SU-DHL-6 (cell line): ENCODE measurements around the gene DUOX2.

Experiments
- EZH2phosphoT487 ChIP-seq: fragments of 200-600 bp; sonication (generic), shearing (Covaris generic); conservative IDR thresholded peaks from 2 replicates; pipeline ENCODE4 v1.6.1; 2018; ENCODE audit warnings: mild to moderate bottlenecking, antibody characterized with exemption, low read length, moderate library complexity, mixed read lengths
- TF ChIP-seq, protein P1 (sequence below): fragments of 200-600 bp; sonication (generic); IDR thresholded peaks from one replicate; pipeline ENCODE4 v1.5.1; 2017; ENCODE audit warnings: antibody characterized with exemption, mild to moderate bottlenecking, low read length, moderate library complexity; ENCODE audit not compliant: insufficient read depth, poor library complexity, severe bottlenecking

DNA sequence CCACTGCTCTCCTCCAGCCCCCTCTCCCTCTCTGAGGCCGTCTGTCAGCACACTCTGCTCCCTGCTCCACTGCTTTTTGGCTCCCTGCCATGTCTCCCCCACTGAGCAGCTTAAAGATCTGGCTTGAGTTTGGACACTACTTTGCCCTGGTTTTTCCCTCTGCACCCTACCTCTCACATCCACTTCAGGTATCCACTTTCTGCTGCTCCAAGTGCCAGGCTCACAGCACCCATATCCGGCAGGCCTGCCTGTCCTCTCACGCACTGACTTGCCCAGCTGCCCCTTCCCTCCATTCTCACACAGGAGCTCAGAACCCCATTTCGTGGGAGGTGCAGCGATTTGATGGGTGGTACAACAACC is 19.6 kb upstream of the DUOX2 start:
- TF ChIP-seq, protein P1, sequence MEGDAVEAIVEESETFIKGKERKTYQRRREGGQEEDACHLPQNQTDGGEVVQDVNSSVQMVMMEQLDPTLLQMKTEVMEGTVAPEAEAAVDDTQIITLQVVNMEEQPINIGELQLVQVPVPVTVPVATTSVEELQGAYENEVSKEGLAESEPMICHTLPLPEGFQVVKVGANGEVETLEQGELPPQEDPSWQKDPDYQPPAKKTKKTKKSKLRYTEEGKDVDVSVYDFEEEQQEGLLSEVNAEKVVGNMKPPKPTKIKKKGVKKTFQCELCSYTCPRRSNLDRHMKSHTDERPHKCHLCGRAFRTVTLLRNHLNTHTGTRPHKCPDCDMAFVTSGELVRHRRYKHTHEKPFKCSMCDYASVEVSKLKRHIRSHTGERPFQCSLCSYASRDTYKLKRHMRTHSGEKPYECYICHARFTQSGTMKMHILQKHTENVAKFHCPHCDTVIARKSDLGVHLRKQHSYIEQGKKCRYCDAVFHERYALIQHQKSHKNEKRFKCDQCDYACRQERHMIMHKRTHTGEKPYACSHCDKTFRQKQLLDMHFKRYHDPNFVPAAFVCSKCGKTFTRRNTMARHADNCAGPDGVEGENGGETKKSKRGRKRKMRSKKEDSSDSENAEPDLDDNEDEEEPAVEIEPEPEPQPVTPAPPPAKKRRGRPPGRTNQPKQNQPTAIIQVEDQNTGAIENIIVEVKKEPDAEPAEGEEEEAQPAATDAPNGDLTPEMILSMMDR = no peak
- TF ChIP-seq EZH2phosphoT487 = no peak
